ENCODE measurements around the gene RNF150. TPM values are rescaled to one million over a fixed set of nuclear protein-coding genes. Genes with fewer than 3 reads are reported as not detected.
"Not testable (repeated sequence)": the region's sequence is repeated elsewhere in the genome, so short reads cannot be mapped to it uniquely, and the experiment has no call there.

RNF150 gene
- total and polyA plus RNA-seq, 12 donors, result 4.9 to 88.6 (median 61.3) TPM

DNA sequence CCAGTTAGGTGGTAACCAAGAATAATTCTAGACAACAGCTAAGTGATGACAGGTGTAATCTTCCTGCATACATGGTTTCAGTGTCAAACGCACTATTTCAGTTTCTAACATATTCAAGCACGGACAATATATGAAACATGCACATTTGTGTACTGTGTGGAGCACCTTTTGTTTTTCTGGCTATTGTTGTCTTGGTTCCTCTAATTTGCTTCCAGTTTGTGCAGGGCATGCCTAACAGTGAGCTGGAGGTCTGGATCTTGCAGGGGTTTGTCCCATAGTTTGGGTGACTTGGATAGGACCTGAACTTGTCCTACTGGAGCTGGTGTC is 306.6 kb downstream of the RNF150 start:
- Histone ChIP-seq H3K27ac (no peak overlapping the region), H3K27me3 (no peaks in the 10 kb centered on the region), H3K4me3 (no peak overlapping the region), H3K36me3 (replicated peaks in 1 of 2) (no peaks in the 10 kb centered on the region), H3K4me1 (replicated peaks in 1 of 2) (no peaks in the 10 kb centered on the region), H3K9me3 (replicated peaks in 1 of 3) (no peaks in the 10 kb centered on the region)
- intact Hi-C loops (cut with DNase I), result no loop called here
- no peak for DNase-seq
- TF ChIP-seq, protein P1, sequence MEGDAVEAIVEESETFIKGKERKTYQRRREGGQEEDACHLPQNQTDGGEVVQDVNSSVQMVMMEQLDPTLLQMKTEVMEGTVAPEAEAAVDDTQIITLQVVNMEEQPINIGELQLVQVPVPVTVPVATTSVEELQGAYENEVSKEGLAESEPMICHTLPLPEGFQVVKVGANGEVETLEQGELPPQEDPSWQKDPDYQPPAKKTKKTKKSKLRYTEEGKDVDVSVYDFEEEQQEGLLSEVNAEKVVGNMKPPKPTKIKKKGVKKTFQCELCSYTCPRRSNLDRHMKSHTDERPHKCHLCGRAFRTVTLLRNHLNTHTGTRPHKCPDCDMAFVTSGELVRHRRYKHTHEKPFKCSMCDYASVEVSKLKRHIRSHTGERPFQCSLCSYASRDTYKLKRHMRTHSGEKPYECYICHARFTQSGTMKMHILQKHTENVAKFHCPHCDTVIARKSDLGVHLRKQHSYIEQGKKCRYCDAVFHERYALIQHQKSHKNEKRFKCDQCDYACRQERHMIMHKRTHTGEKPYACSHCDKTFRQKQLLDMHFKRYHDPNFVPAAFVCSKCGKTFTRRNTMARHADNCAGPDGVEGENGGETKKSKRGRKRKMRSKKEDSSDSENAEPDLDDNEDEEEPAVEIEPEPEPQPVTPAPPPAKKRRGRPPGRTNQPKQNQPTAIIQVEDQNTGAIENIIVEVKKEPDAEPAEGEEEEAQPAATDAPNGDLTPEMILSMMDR (IDR thresholded peaks at IDR 0.05), result no peak
- TF ChIP-seq POLR2A (IDR thresholded peaks at IDR 0.05), result no peak
- 88 to 100% (median 93%) methylated on average over 2 of the region's 2 CpGs for WGBS, 4 donors

DNA sequence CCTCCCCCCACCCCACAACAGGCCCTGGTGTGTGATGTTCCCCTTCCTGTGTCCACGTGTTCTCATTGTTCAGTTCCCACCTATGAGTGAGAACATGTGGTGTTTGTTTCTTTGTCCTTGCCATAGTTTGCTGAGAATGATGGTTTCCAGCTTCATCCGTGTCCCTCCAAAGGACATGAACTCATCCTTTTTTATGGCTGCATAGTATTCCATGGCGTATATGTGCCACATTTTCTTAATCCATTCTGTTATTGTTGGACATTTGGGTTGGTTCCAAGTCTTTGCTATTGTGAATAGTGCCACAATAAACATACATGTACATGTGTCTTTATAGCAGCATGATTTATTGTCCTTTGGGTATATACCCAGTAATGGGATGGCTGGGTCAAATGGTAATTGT is 312.7 kb downstream of the RNF150 start:
- DNase-seq; intact Hi-C loops (cut with DNase I); H3K9me3 ChIP-seq (replicated peaks in 1 of 3); H3K4me1 ChIP-seq (replicated peaks in 1 of 2); H3K27ac ChIP-seq; H3K4me3 ChIP-seq; H3K36me3 ChIP-seq (replicated peaks in 1 of 2); H3K27me3 ChIP-seq: not testable (repeated sequence)
- 81 to 91% (median 86%) methylated on average over 3 of the region's 3 CpGs for WGBS, 4 donors

DNA sequence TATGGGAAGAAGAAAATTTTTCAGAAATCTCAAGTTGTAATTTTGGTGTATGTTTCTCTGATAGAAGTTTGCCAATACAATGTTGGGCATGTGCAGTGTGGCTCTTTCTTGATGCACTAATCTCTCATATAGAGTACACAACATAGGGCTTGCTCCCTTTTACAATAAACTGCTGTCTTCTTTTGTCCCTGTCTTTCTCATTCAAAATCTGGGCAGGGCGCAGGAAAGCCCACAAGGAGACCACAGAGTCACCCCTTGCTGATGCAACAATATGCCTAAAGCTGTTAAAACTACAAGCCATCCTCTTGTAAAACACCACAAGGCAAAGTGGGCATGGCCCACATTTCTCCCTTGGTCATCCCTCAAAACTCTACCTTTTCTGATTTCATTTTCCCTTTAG is 313.7 kb downstream of the RNF150 start:
- no peaks in the 10 kb centered on the region for H3K36me3 ChIP-seq (replicated peaks in 1 of 2)
- H3K27ac ChIP-seq, result no peak overlapping the region
- no peaks in the 10 kb centered on the region for H3K4me1 ChIP-seq (replicated peaks in 1 of 2)
- intact Hi-C loops (cut with DNase I), result no loop called here
- TF ChIP-seq, protein P1 (IDR thresholded peaks at IDR 0.05), result no peak
- TF ChIP-seq POLR2A (IDR thresholded peaks at IDR 0.05), result no peak
- 85 to 100% (median 97%) methylated on average over 1 of the region's 1 CpG for WGBS, 4 donors
- no peaks in the 10 kb centered on the region for H3K9me3 ChIP-seq (replicated peaks in 1 of 3)
- DNase-seq, result no peak
- no peaks in the 10 kb centered on the region for H3K27me3 ChIP-seq
- no peak overlapping the region for H3K4me3 ChIP-seq

DNA sequence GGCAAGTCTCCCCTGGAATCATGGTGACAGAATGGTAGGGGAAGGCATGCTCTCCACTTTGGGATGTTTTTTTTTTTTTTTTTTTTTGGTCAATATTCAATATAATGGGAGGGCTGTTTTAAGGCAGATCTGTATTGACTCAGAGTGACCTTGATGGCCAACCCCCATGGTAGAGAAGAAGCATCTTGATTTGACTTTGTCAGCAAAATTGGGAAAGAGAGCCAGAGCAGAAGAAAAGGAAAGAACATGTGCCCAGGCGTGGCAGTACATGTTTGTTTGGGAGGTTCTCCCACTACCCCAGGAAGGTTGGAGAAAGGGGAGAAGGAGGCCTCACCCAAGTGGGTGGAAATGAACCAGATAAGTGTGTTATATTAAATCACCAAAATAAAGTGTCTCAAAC is 314.8 kb downstream of the RNF150 start:
- Histone ChIP-seq H3K27ac (no peak overlapping the region), H3K27me3 (no peaks in the 10 kb centered on the region), H3K4me1 (replicated peaks in 1 of 2) (no peaks in the 10 kb centered on the region), H3K9me3 (replicated peaks in 1 of 3) (no peaks in the 10 kb centered on the region), H3K36me3 (replicated peaks in 1 of 2) (no peaks in the 10 kb centered on the region), H3K4me3 (no peak overlapping the region)
- WGBS, 4 donors, result 75 to 88% (median 82%) methylated on average over 1 of the region's 1 CpG
- TF ChIP-seq, protein P1 (IDR thresholded peaks at IDR 0.05), result no peak
- TF ChIP-seq POLR2A (IDR thresholded peaks at IDR 0.05), result no peak
- intact Hi-C loops (cut with DNase I), result no loop called here
- DNase-seq, result no peak

DNA sequence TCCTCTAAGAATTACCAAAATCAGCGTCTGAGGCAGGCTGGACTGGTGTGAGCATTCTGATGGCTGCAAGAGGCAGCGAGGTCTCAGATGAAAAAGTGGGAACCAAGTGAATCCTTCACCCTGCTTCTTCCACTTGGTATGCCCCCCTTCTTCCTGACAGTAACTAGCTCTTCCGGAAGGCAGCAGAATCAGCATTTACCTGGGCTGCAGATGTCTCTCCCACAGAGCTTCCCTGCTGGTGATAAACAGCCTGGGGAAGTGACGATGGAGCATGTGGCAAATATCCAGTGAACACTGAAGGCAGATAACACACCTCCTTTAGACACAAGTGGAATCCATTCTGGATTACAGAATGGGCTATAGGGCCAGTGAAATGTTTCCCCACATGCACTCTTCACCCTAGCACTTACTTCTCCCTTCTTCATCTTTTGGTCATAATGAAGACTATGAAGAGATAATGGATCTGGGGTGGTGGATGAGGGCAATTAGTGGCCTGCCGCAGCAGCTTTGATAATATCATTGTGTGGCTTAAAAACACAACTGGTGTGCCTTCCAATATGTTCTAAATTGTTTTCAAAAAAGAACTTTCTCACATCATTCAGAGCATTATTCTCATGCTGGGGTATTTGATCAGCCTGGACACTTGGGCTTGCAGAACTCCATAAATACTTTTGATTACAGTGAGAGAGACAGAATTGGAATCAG is 316.3 kb downstream of the RNF150 start:
- H3K36me3 ChIP-seq (replicated peaks in 1 of 2), result no peaks in the 10 kb centered on the region
- no peak for DNase-seq
- no peaks in the 10 kb centered on the region for H3K27me3 ChIP-seq
- intact Hi-C loops (cut with DNase I), result no loop called here
- no peaks in the 10 kb centered on the region for H3K9me3 ChIP-seq (replicated peaks in 1 of 3)
- WGBS, 4 donors, result 72 to 80% (median 78%) methylated on average over 5 of the region's 5 CpGs
- no peaks in the 10 kb centered on the region for H3K4me1 ChIP-seq (replicated peaks in 1 of 2)
- H3K4me3 ChIP-seq, result no peak overlapping the region
- TF ChIP-seq, protein P1 (IDR thresholded peaks at IDR 0.05), result no peak
- TF ChIP-seq POLR2A (IDR thresholded peaks at IDR 0.05), result no peak
- H3K27ac ChIP-seq, result no peak overlapping the region

Measured in adrenal gland (tissue), 12 donors.